Endometrial microvascular endothelial cells (primary cell): ENCODE measurements around the gene GLRA3. TPM values are rescaled to one million over a fixed set of nuclear protein-coding genes. Genes with fewer than 3 reads are reported as not detected.
"Not testable (repeated sequence)": the region's sequence is repeated elsewhere in the genome, so short reads cannot be mapped to it uniquely, and the experiment has no call there.

Experiments
- in situ Hi-C: cut with HindIII; loops from 2 replicates; pipeline ENCODE4 v1.10.0; 2017; ENCODE audit warnings: low sequenced_read_pairs, low pct_unique_long_range_greater_than_20kb; ENCODE audit errors: inconsistent ontology term
- total RNA-seq: library from RNA; depleted of rRNA; stranded (reverse); fragments of >200 nt; gene quantifications from one replicate; pipeline ENCODE4 v1.2.3, GENCODE V29; 2015; ENCODE audit errors: inconsistent ontology term

GLRA3 gene
- total RNA-seq, 1 donor from 2014 or later, result not detected

- in situ Hi-C loops, result no loop called here
These were observed 89.5 kb downstream of the GLRA3 start for GRCh38 chr4:174739576-174739975.

- in situ Hi-C loops, result no loop called here
These were observed 94.9 kb downstream of the GLRA3 start for GRCh38 chr4:174734181-174734580.

GRCh38 chr4:174717828-174718227 is 111.2 kb downstream of the GLRA3 start:
- in situ Hi-C loops, result no loop called here

- in situ Hi-C loops, result no loop called here
These were observed 111.9 kb downstream of the GLRA3 start for GRCh38 chr4:174716986-174717770.

GRCh38 chr4:174714393-174715211 is 114.4 kb downstream of the GLRA3 start:
- in situ Hi-C loops, result no loop called here

GRCh38 chr4:174713821-174714220 is 115.2 kb downstream of the GLRA3 start:
- in situ Hi-C loops, result no loop called here

- in situ Hi-C loops, result no loop called here
These were observed 115.9 kb downstream of the GLRA3 start for GRCh38 chr4:174713181-174713580.

- in situ Hi-C loops, result no loop called here
These were observed 119.5 kb downstream of the GLRA3 start for GRCh38 chr4:174709526-174709925.

- in situ Hi-C loops, result no loop called here
These were observed 120.7 kb downstream of the GLRA3 start for GRCh38 chr4:174708381-174708780.

- in situ Hi-C loops, result no loop called here
These were observed 121.1 kb downstream of the GLRA3 start for GRCh38 chr4:174707902-174708301.

- in situ Hi-C loops, result no loop called here
These were observed 121.9 kb downstream of the GLRA3 start for GRCh38 chr4:174707051-174707676.

- in situ Hi-C loops, result no loop called here
These were observed 126.0 kb downstream of the GLRA3 start for GRCh38 chr4:174702979-174703478.

GRCh38 chr4:174699654-174700053 is 129.4 kb downstream of the GLRA3 start:
- in situ Hi-C loops, result no loop called here

- in situ Hi-C loops, result no loop called here
These were observed 131.2 kb downstream of the GLRA3 start for GRCh38 chr4:174697896-174698295.

GRCh38 chr4:174697202-174697601 is 131.8 kb downstream of the GLRA3 start:
- in situ Hi-C loops, result no loop called here

- in situ Hi-C loops, result no loop called here
These were observed 132.4 kb downstream of the GLRA3 start for GRCh38 chr4:174696657-174697056.

- in situ Hi-C loops, result not testable (repeated sequence)
These were observed 137.2 kb downstream of the GLRA3 start for GRCh38 chr4:174691876-174692275.

GRCh38 chr4:174690665-174691064 is 138.4 kb downstream of the GLRA3 start:
- in situ Hi-C loops, result no loop called here

- in situ Hi-C loops, result no loop called here
These were observed 139.4 kb downstream of the GLRA3 start for GRCh38 chr4:174689618-174690017.
